H9 (cell line): ENCODE measurements around the gene SCN7A. TPM values are rescaled to one million over a fixed set of nuclear protein-coding genes. Genes with fewer than 3 reads are reported as not detected.

Source experiments
- DNase-seq: peaks from one replicate; pipeline ENCODE4 v3.0.0-alpha.2; 2017
- H2AFZ ChIP-seq: one replicate; pipeline ENCODE4 v1.6.1; 2013; ENCODE audit warnings: mild to moderate bottlenecking, low read length, control low read depth, moderate library complexity
- H2AK5ac ChIP-seq: 2 replicates; pipeline ENCODE4 v1.6.1; 2013; ENCODE audit warnings: low read length, control low read depth, mixed read lengths; ENCODE audit not compliant: insufficient read length
- H2BK120ac ChIP-seq: one replicate; pipeline ENCODE4 v1.6.1; 2013; ENCODE audit warnings: low read depth, mild to moderate bottlenecking, low read length, control low read depth, inconsistent platforms; ENCODE audit not compliant: poor library complexity, severe bottlenecking
- H2BK12ac ChIP-seq: 2 replicates; pipeline ENCODE4 v1.6.1; 2013; ENCODE audit warnings: low read length, control low read depth, mixed read lengths, low read depth; ENCODE audit not compliant: insufficient read length
- H2BK15ac ChIP-seq: 2 replicates; pipeline ENCODE4 v1.6.1; 2013; ENCODE audit warnings: low read depth, low read length, control low read depth
- H2BK20ac ChIP-seq: one replicate; pipeline ENCODE4 v1.6.1; 2013; ENCODE audit warnings: low read depth, mild to moderate bottlenecking, low read length, control low read depth, inconsistent platforms; ENCODE audit not compliant: poor library complexity, severe bottlenecking
- H2BK5ac ChIP-seq: 2 replicates; pipeline ENCODE4 v1.6.1; 2013; ENCODE audit warnings: low read length, control low read depth, mixed read lengths; ENCODE audit not compliant: insufficient read length
- H3K14ac ChIP-seq: 2 replicates; pipeline ENCODE4 v1.6.1; 2013; ENCODE audit warnings: low read length, control low read depth; ENCODE audit not compliant: insufficient read depth
- H3K18ac ChIP-seq: 2 replicates; pipeline ENCODE4 v1.6.1; 2013; ENCODE audit warnings: low read depth, mild to moderate bottlenecking, mixed read lengths, low read length, control low read depth; ENCODE audit not compliant: insufficient read length
- H3K23ac ChIP-seq: 2 replicates; pipeline ENCODE4 v1.6.1; 2013; ENCODE audit warnings: low read length, control low read depth, mixed read lengths, low read depth; ENCODE audit not compliant: insufficient read length
- H3K23me2 ChIP-seq: 2 replicates; pipeline ENCODE4 v1.6.1; 2013; ENCODE audit warnings: low read depth, mild to moderate bottlenecking, mixed read lengths, low read length, control low read depth; ENCODE audit not compliant: insufficient read length, poor library complexity, severe bottlenecking
- H3K27ac ChIP-seq: 2 replicates; pipeline ENCODE4 v1.5.1; 2013; ENCODE audit warnings: low read length, control low read depth, mixed read lengths, low read depth; ENCODE audit not compliant: insufficient read length
- H3K27me3 ChIP-seq: 2 replicates; pipeline ENCODE4 v1.6.1; 2013; ENCODE audit warnings: low read length, control low read depth, inconsistent platforms; ENCODE audit not compliant: insufficient read depth
- H3K4ac ChIP-seq: 2 replicates; pipeline ENCODE4 v1.6.1; 2013; ENCODE audit warnings: low read depth, mild to moderate bottlenecking, control low read depth, inconsistent platforms, low read length, moderate library complexity
- H3K4me1 ChIP-seq: 2 replicates; pipeline ENCODE4 v1.6.1; 2013; ENCODE audit warnings: low read length, control low read depth, inconsistent platforms; ENCODE audit not compliant: insufficient read depth
- H3K4me2 ChIP-seq: 2 replicates; pipeline ENCODE4 v1.6.1; 2013; ENCODE audit warnings: low read length, control low read depth, mixed read lengths; ENCODE audit not compliant: insufficient read length, insufficient read depth
- H3K56ac ChIP-seq: 2 replicates; pipeline ENCODE4 v1.6.1; 2013; ENCODE audit warnings: low read depth, mild to moderate bottlenecking, mixed read lengths, low read length, control low read depth; ENCODE audit not compliant: insufficient read length
- H3K79me1 ChIP-seq: 2 replicates; pipeline ENCODE4 v1.6.1; 2013; ENCODE audit warnings: low read depth, mild to moderate bottlenecking, moderate library complexity, low read length, control low read depth, inconsistent platforms; ENCODE audit not compliant: insufficient read depth, poor library complexity, severe bottlenecking
- H3K79me2 ChIP-seq: 2 replicates; pipeline ENCODE4 v1.6.1; 2013; ENCODE audit warnings: low read length, control low read depth, inconsistent platforms; ENCODE audit not compliant: insufficient read depth
- H3K9ac ChIP-seq: 2 replicates; pipeline ENCODE4 v1.6.1; 2013; ENCODE audit warnings: low read length, control low read depth, mixed read lengths; ENCODE audit not compliant: insufficient read length; ENCODE audit errors: extremely low read depth
- H3K9me3 ChIP-seq: one replicate; pipeline ENCODE4 v1.6.1; 2013; ENCODE audit warnings: low read depth, low read length, inconsistent platforms; ENCODE audit not compliant: control insufficient read depth
- H3T11ph ChIP-seq: one replicate; pipeline ENCODE4 v1.6.1; 2013; ENCODE audit warnings: mild to moderate bottlenecking, low read length, control low read depth, inconsistent platforms
- H4K20me1 ChIP-seq: one replicate; pipeline ENCODE4 v1.6.1; 2013; ENCODE audit not compliant: control insufficient read depth, insufficient read length, insufficient read depth
- H4K5ac ChIP-seq: 2 replicates; pipeline ENCODE4 v1.6.1; 2013; ENCODE audit warnings: low read depth, mild to moderate bottlenecking, mixed read lengths, low read length, control low read depth; ENCODE audit not compliant: insufficient read length
- H4K8ac ChIP-seq: replicated peaks from 2 replicates; pipeline ENCODE4 v1.6.1; 2013; ENCODE audit warnings: low read length, control low read depth, mixed read lengths, low read depth; ENCODE audit not compliant: insufficient read length
- H4K91ac ChIP-seq: 2 replicates; pipeline ENCODE4 v1.6.1; 2013; ENCODE audit warnings: low read depth, mild to moderate bottlenecking, moderate library complexity, mixed read lengths, low read length, control low read depth; ENCODE audit not compliant: insufficient read length
- H3K27ac Mint-ChIP-seq, 3 experiments: 2 replicates in 2 of 3; 3 replicates in 1 of 3; pipeline ENCODE4 v1.8.0; 2020 to 2021; ENCODE audit warnings: mixed read lengths in 3 of 3, mild to moderate bottlenecking in 1 of 3, moderate library complexity in 1 of 3
- H3K27me3 Mint-ChIP-seq: 2 replicates; pipeline ENCODE4 v1.8.0; 2021; ENCODE audit warnings: low read depth, mild to moderate bottlenecking, moderate library complexity, mixed read lengths
- H3K36me3 Mint-ChIP-seq, 3 experiments: 2 replicates in 2 of 3; 3 replicates in 1 of 3; pipeline ENCODE4 v1.8.0; 2020 to 2021; ENCODE audit warnings: low read depth in 3 of 3, mixed read lengths in 3 of 3; ENCODE audit not compliant: insufficient read depth in 1 of 3
- H3K4me1 Mint-ChIP-seq, 2 experiments: 2 replicates each; pipeline ENCODE4 v1.8.0; 2020; ENCODE audit warnings: mixed read lengths in 2 of 2
- H3K4me3 Mint-ChIP-seq, 2 experiments: 2 replicates in 1 of 2; 3 replicates in 1 of 2; pipeline ENCODE4 v1.8.0; 2020 to 2021; ENCODE audit warnings: mild to moderate bottlenecking in 2 of 2, mixed read lengths in 2 of 2, moderate library complexity in 1 of 2
- H3K9me3 Mint-ChIP-seq, 2 experiments: 2 replicates in 1 of 2; 3 replicates in 1 of 2; pipeline ENCODE4 v1.8.0; 2020; ENCODE audit warnings: mild to moderate bottlenecking in 2 of 2, mixed read lengths in 2 of 2, moderate library complexity in 1 of 2
- CTCF ChIP-seq: fragments of 200-600 bp; sonication (generic); conservative IDR thresholded peaks from 3 replicates; pipeline ENCODE4 v1.8.0; 2021; ENCODE audit warnings: antibody characterized with exemption, mild to moderate bottlenecking
- WGBS: extraction: QIAGEN DNeasy Blood & Tissue Kit; methylation state at CpG from one replicate; pipeline ENCODE4 v1.1.7; 2013; ENCODE audit warnings: missing lambda C conversion rate, low lambda C conversion rate, mixed read lengths; ENCODE audit not compliant: insufficient read length; ENCODE audit errors: extremely low coverage; 5-methylcytosine and 5-hydroxymethylcytosine counted together
- total RNA-seq: library from RNA; stranded (reverse); gene quantifications from 2 replicates; pipeline ENCODE4 v1.2.1, GENCODE V29; 2021

SCN7A gene
- total RNA-seq, 1 experiment from 2014 or later = 0.07 TPM

DNA sequence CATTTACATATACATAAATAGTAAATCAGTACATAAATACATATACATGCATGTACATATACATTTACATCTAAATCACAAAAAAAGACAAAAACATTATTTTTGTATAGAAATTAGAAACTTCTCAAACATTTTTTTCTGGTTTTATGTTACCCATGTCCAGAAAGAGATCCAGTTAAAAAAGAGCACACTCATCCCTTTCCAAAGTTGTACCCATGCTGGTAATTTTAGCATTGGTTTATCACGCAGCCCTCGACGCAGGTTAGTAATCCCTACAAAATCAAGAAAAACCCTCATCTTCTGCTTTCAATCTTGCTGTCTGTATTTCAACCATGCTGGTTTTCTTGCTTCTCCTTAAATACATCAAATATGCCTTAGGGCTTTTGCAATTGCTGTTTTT lies 128.8 kb downstream of the SCN7A start:
- Mint-ChIP-seq H3K4me1 (no peaks in the 10 kb centered on the region; a peak in 1 of 4 replicates), H3K27me3 (no peaks in the 10 kb centered on the region), H3K36me3 (no peaks in the 10 kb centered on the region), H3K27ac (no peak overlapping the region), H3K4me3 (no peak overlapping the region), H3K9me3 (no peaks in the 10 kb centered on the region)
- Histone ChIP-seq H2AFZ (no peak overlapping the region), H4K5ac (no peak overlapping the region), H3T11ph (no peak overlapping the region), H2BK120ac (no peak overlapping the region), H2BK5ac (no peak overlapping the region), H2AK5ac (no peak overlapping the region), H3K27ac (no peak overlapping the region), H2BK20ac (no peak overlapping the region), H3K9ac (no peak overlapping the region), H3K9me3 (no peaks in the 10 kb centered on the region), H3K56ac (no peak overlapping the region), H2BK15ac (no peak overlapping the region), H3K4me2 (no peak overlapping the region), H3K23ac (no peak overlapping the region), H3K4ac (no peak overlapping the region), H3K18ac (no peak overlapping the region), H4K8ac (no peak overlapping the region), H2BK12ac (no peak overlapping the region), H3K79me1 (no peaks in the 10 kb centered on the region), H3K79me2 (no peaks in the 10 kb centered on the region), H3K23me2 (no peaks in the 10 kb centered on the region), H4K91ac (no peak overlapping the region), H4K20me1 (no peaks in the 10 kb centered on the region), H3K4me1 (no peaks in the 10 kb centered on the region), H3K14ac (no peak overlapping the region), H3K27me3 (no peaks in the 10 kb centered on the region)
- DNase-seq = no peak
- WGBS = no CpG with 5 or more reads among the region's 3 CpGs
- TF ChIP-seq CTCF = no peak
